ENCODE measurements around the gene FSTL3. TPM values are rescaled to one million over a fixed set of nuclear protein-coding genes. Genes with fewer than 3 reads are reported as not detected.

Gene FSTL3
- total RNA-seq, 1 experiment from 2014 or later = 6.8 TPM

DNA sequence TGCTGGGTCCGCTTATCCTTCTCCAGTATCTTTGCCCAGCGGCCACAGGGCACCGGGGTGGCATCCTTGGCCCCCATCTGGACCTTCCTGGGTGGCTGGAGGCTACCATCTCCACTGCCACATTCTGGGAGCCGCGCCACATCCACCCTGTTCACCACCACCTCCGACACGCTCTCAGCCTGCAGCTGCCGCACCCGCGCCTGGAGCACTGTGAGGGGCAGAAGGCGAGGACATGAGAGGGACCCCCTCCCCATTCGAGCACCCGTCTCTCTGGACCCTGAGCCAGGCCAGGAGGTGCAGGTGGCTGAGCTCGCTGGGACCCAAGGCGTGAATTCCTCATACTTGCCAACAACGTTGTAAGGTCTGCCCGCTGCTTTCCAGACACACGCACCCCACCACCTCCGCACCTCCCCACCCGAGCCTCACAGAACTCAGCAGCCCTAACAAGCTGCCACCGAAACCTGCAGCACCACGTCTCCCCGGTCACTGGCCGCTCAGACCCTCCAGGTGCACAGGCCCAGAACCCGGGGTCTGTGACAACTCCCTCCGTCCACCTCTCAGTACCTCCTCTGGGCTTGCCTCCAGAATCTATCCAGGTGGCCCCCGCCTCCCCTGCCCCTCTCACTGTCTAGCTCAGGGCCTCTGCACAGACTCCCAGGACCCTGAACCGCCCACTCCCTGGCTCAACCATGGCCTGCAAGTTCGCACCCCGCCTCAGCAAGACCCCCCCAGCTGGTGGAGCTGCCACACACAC, 46.1 kb upstream of the FSTL3 start:
- Histone ChIP-seq H3K27me3 (ENCODE audit: insufficient read depth, low read length) (no peaks in the 10 kb centered on the region), H3K27ac (ENCODE audit: insufficient read length, low read depth, low read length) (no peak overlapping the region), H2AFZ (ENCODE audit: low read length) (no peak overlapping the region), H2BK12ac (ENCODE audit: insufficient read length, low read depth, low read length) (no peak overlapping the region), H2BK15ac (ENCODE audit: low read depth, low read length) (no peak overlapping the region), H3K9ac (ENCODE audit: extremely low read depth, insufficient read length, low read length) (no peak overlapping the region), H3K79me1 (ENCODE audit: insufficient read depth, low read depth, low read length, poor library complexity, severe bottlenecking) (peaks cover 10% of the 10 kb centered on the region), H3K4me1 (ENCODE audit: insufficient read depth, low read length) (no peaks in the 10 kb centered on the region; the same call in 1 of the 2 replicates), H3K23me2 (ENCODE audit: insufficient read length, low read depth, low read length, poor library complexity, severe bottlenecking) (peaks cover 7% of the 10 kb centered on the region), H4K8ac (replicated peaks; ENCODE audit: insufficient read length, low read depth, low read length) (no peak overlapping the region), H3T11ph (ENCODE audit: low read length) (no peak overlapping the region), H2BK5ac (ENCODE audit: insufficient read length, low read length) (no peak overlapping the region), H4K5ac (ENCODE audit: insufficient read length, low read depth, low read length) (no peak overlapping the region), H3K79me2 (ENCODE audit: insufficient read depth, low read length) (no peaks in the 10 kb centered on the region), H3K23ac (ENCODE audit: insufficient read length, low read depth, low read length) (no peak overlapping the region), H3K14ac (ENCODE audit: insufficient read depth, low read length) (no peak overlapping the region), H2AK5ac (ENCODE audit: insufficient read length, low read length) (no peak overlapping the region), H2BK20ac (ENCODE audit: low read depth, low read length, poor library complexity, severe bottlenecking) (no peak overlapping the region), H3K4ac (ENCODE audit: low read depth, low read length) (no peak overlapping the region), H4K91ac (ENCODE audit: insufficient read length, low read depth, low read length) (no peak overlapping the region), H4K20me1 (ENCODE audit: control insufficient read depth, insufficient read depth, insufficient read length) (peaks cover 4% of the 10 kb centered on the region), H3K18ac (ENCODE audit: insufficient read length, low read depth, low read length) (no peak overlapping the region), H3K9me3 (ENCODE audit: control insufficient read depth, low read depth, low read length) (no peaks in the 10 kb centered on the region), H2BK120ac (ENCODE audit: low read depth, low read length, poor library complexity, severe bottlenecking) (no peak overlapping the region), H3K4me2 (ENCODE audit: insufficient read depth, insufficient read length, low read length) (no peak overlapping the region), H3K56ac (ENCODE audit: insufficient read length, low read depth, low read length) (no peak overlapping the region)
- H3K36me3 Mint-ChIP-seq (ENCODE audit: insufficient read depth in 1 of 3, low read depth in 3 of 3) = peaks cover 26 to 47% (median 35%) of the 10 kb centered on the region in 3 experiments; a peak in 6 of 7 replicates
- H3K27ac Mint-ChIP-seq = peak overlapping the region in 2 of 3 experiments; percentile 31 to 57; a peak in 2 of 7 replicates
- H3K4me1 Mint-ChIP-seq = peaks cover 7 to 13% of the 10 kb centered on the region in 2 experiments
- H3K27me3 Mint-ChIP-seq (ENCODE audit: low read depth) = no peaks in the 10 kb centered on the region
- no CpG with 5 or more reads among the region's 30 CpGs for WGBS (ENCODE audit: extremely low coverage, insufficient read length, low lambda C conversion rate)
- no peaks in the 10 kb centered on the region; a peak in 1 of 5 replicates for H3K9me3 Mint-ChIP-seq
- DNase-seq = no peak
- peak overlapping the region in 1 of 2 experiments; percentile 29; a peak in 2 of 5 replicates for H3K4me3 Mint-ChIP-seq
- TF ChIP-seq, protein P1, sequence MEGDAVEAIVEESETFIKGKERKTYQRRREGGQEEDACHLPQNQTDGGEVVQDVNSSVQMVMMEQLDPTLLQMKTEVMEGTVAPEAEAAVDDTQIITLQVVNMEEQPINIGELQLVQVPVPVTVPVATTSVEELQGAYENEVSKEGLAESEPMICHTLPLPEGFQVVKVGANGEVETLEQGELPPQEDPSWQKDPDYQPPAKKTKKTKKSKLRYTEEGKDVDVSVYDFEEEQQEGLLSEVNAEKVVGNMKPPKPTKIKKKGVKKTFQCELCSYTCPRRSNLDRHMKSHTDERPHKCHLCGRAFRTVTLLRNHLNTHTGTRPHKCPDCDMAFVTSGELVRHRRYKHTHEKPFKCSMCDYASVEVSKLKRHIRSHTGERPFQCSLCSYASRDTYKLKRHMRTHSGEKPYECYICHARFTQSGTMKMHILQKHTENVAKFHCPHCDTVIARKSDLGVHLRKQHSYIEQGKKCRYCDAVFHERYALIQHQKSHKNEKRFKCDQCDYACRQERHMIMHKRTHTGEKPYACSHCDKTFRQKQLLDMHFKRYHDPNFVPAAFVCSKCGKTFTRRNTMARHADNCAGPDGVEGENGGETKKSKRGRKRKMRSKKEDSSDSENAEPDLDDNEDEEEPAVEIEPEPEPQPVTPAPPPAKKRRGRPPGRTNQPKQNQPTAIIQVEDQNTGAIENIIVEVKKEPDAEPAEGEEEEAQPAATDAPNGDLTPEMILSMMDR (conservative IDR thresholded peaks at IDR 0.05) = no peak

All from H9 (cell line).